Type B pancreatic cell (in vitro differentiated cells): ENCODE measurements around the gene DUSP22. TPM values are rescaled to one million over a fixed set of nuclear protein-coding genes. Genes with fewer than 3 reads are reported as not detected.

Experiments
- DNase-seq: peaks from one replicate; pipeline ENCODE4 v3.0.0; 2021; ENCODE audit warnings: mixed read lengths; ENCODE audit not compliant: unreplicated experiment; ENCODE audit errors: extremely low spot score
- H3K27ac Mint-ChIP-seq: 2 replicates; pipeline ENCODE4 v1.8.0; 2021; ENCODE audit warnings: mild to moderate bottlenecking, mixed read lengths
- H3K27me3 Mint-ChIP-seq: 2 replicates; pipeline ENCODE4 v1.8.0; 2021; ENCODE audit warnings: mixed read lengths
- H3K36me3 Mint-ChIP-seq: 2 replicates; pipeline ENCODE4 v1.8.0; 2021; ENCODE audit warnings: mixed read lengths
- H3K4me1 Mint-ChIP-seq: one replicate; pipeline ENCODE4 v1.8.0; 2021; ENCODE audit warnings: mixed read lengths; ENCODE audit not compliant: unreplicated experiment
- H3K4me3 Mint-ChIP-seq: 2 replicates; pipeline ENCODE4 v1.8.0; 2021; ENCODE audit warnings: mild to moderate bottlenecking, mixed read lengths
- H3K9me3 Mint-ChIP-seq: 2 replicates; pipeline ENCODE4 v1.8.0; 2021; ENCODE audit warnings: mixed read lengths
- total RNA-seq: library from RNA; stranded (reverse); gene quantifications from 2 replicates; pipeline ENCODE4 v1.2.1, GENCODE V29; 2021; ENCODE audit warnings: low replicate concordance
- TF ChIP-seq, protein P1 (sequence below): fragments of 200-600 bp; sonication (generic); conservative IDR thresholded peaks from 2 replicates; pipeline ENCODE4 v1.5.0; 2021; ENCODE audit warnings: antibody characterized with exemption, mild to moderate bottlenecking

The DUSP22 gene
- total RNA-seq, 1 donor from 2014 or later, result 25.0 TPM

GRCh38 chr6:347951-348859 is 55.9 kb downstream of the DUSP22 start:
- H3K9me3 Mint-ChIP-seq, result peaks cover 6% of the 10 kb centered on the region
- peaks cover 11% of the 10 kb centered on the region for H3K36me3 Mint-ChIP-seq
- H3K4me1 Mint-ChIP-seq, result no peaks in the 10 kb centered on the region
- H3K27ac Mint-ChIP-seq, result no peak overlapping the region
- no peak overlapping the region for H3K4me3 Mint-ChIP-seq
- H3K27me3 Mint-ChIP-seq, result no peaks in the 10 kb centered on the region
- TF ChIP-seq, protein P1, sequence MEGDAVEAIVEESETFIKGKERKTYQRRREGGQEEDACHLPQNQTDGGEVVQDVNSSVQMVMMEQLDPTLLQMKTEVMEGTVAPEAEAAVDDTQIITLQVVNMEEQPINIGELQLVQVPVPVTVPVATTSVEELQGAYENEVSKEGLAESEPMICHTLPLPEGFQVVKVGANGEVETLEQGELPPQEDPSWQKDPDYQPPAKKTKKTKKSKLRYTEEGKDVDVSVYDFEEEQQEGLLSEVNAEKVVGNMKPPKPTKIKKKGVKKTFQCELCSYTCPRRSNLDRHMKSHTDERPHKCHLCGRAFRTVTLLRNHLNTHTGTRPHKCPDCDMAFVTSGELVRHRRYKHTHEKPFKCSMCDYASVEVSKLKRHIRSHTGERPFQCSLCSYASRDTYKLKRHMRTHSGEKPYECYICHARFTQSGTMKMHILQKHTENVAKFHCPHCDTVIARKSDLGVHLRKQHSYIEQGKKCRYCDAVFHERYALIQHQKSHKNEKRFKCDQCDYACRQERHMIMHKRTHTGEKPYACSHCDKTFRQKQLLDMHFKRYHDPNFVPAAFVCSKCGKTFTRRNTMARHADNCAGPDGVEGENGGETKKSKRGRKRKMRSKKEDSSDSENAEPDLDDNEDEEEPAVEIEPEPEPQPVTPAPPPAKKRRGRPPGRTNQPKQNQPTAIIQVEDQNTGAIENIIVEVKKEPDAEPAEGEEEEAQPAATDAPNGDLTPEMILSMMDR, result no peak
- no peak for DNase-seq

DNA sequence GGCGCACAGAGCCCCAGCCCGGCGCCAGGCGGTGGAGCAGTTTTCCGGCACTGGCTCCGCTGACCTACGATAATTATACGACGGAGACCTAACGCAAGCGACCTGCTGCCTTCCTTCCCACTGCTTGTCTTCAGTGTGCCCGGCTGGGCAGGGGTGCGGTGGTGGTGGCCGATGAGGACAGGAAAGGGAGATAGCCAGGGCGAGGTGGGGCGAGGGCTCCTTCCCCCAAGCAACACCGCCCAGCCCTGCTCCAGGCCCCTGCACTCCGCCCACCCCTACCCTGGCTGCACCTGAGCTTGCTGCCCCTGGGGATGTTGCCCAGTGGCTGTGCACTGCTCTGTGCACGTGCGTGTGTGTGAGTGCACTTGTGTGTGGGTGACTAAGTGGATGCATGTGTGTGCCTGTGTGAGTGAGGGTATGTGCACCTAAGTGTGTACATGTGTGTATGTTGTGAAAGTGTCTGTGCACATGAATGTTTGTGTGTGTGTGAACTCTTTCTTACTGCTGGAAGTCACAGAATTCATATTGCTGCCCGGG is 56.6 kb downstream of the DUSP22 start:
- no peak overlapping the region for H3K4me3 Mint-ChIP-seq
- H3K4me1 Mint-ChIP-seq, result no peaks in the 10 kb centered on the region
- no peak for DNase-seq
- TF ChIP-seq, protein P1, result no peak
- H3K27ac Mint-ChIP-seq, result no peak overlapping the region
- H3K36me3 Mint-ChIP-seq, result peaks cover 11% of the 10 kb centered on the region
- H3K27me3 Mint-ChIP-seq, result no peaks in the 10 kb centered on the region
- H3K9me3 Mint-ChIP-seq, result peaks cover 1% of the 10 kb centered on the region

- Mint-ChIP-seq H3K36me3 (peaks cover 11% of the 10 kb centered on the region), H3K9me3 (no peaks in the 10 kb centered on the region), H3K27ac (no peak overlapping the region), H3K27me3 (no peaks in the 10 kb centered on the region), H3K4me1 (no peaks in the 10 kb centered on the region), H3K4me3 (no peak overlapping the region)
- TF ChIP-seq, protein P1, result no peak
- DNase-seq, result no peak
Observed at GRCh38 chr6:349491-349921, 57.2 kb downstream of the DUSP22 start.

DNA sequence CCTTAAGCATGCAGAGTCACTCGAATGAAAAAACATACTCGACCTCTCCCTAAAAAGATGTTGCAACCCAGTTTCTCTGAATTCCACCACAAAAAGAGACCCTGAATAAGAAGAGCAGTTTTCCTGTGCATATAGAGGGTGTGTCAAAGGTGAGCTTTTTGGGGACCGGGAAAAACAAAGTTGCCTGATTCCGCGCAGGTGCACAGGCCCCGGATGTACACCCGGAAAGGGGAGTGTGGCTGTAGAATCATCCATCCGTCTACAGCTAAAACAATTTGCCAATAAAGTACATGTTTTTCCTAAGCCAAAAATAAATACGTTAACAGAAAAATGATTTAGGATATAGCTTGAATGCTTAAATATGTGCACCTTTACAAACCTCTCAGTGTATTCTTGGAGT is 58.1 kb downstream of the DUSP22 start:
- no peaks in the 10 kb centered on the region for H3K9me3 Mint-ChIP-seq
- H3K27ac Mint-ChIP-seq, result no peak overlapping the region
- peaks cover 11% of the 10 kb centered on the region for H3K36me3 Mint-ChIP-seq
- TF ChIP-seq, protein P1, result no peak
- H3K4me3 Mint-ChIP-seq, result no peak overlapping the region
- no peaks in the 10 kb centered on the region for H3K27me3 Mint-ChIP-seq
- H3K4me1 Mint-ChIP-seq, result no peaks in the 10 kb centered on the region
- DNase-seq, result no peak

GRCh38 chr6:351011-351866 is 59.0 kb downstream of the DUSP22 start:
- TF ChIP-seq, protein P1, result no peak
- Mint-ChIP-seq H3K9me3 (no peaks in the 10 kb centered on the region), H3K27ac (no peak overlapping the region), H3K27me3 (no peaks in the 10 kb centered on the region), H3K4me1 (no peaks in the 10 kb centered on the region), H3K36me3 (peaks cover 11% of the 10 kb centered on the region), H3K4me3 (no peak overlapping the region)
- DNase-seq, result no peak
